A549 treated with Mapracorat at 1 μM for 4 hours (cell line): ENCODE measurements around the gene FSD2. TPM values are rescaled to one million over a fixed set of nuclear protein-coding genes. Genes with fewer than 3 reads are reported as not detected.

ENCODE experiments used
- total RNA-seq: library from RNA; stranded (reverse); fragments of 200-300 nt; extraction: Qiagen RNA extraction; gene quantifications from 5 replicates; pipeline ENCODE4 v1.2.3, GENCODE V29; 2022

The FSD2 gene, protein sequence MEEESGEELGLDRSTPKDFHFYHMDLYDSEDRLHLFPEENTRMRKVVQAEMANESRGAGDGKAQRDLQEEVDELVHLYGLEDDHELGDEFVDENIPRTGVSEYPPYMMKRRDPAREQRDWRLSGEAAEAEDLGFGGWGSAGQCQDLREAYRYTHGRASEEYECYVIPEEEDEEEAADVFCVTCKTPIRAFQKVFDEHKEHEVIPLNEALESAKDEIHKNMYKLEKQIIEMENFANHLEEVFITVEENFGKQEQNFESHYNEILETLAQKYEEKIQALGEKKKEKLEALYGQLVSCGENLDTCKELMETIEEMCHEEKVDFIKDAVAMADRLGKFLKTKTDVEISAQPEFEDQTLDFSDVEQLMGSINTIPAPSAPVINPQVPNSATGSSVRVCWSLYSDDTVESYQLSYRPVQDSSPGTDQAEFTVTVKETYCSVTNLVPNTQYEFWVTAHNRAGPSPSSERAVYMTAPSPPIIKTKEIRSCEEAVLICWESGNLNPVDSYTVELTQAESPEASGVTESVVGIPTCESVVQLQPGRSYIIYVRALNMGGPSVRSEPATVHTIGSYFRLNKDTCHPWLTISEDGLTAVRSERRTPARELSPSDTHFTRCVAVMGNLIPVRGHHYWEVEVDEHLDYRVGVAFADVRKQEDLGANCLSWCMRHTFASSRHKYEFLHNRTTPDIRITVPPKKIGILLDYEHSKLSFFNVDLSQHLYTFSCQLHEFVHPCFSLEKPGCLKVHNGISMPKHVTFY
- total RNA-seq: not detected in 5 replicates

DNA sequence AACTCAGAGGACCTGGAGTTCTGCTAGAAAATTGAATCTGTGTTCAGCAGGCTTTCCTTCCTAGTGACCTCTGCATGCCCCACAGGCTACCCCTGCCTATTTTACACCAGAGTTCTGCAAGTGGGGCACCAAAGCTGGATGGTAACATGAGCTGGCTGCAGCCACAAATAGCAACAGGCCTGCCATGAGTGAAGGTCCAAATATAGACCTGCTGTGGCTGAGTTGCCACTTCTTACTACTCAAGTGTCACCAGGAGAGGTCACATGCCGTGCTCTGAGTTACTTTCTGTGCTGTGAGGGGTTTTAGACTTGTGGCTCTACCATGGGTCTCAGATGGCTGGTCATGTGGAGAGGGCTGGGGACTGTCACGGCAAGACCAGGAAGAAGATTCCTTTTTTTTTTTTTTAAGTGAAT is at the start of gene FSD2:
Gene FSD2 (minus strand): TSS at position 76 of the 413 bp plus-strand sequence. CDS start 18,679 bp downstream, outside the sequence.

DNA sequence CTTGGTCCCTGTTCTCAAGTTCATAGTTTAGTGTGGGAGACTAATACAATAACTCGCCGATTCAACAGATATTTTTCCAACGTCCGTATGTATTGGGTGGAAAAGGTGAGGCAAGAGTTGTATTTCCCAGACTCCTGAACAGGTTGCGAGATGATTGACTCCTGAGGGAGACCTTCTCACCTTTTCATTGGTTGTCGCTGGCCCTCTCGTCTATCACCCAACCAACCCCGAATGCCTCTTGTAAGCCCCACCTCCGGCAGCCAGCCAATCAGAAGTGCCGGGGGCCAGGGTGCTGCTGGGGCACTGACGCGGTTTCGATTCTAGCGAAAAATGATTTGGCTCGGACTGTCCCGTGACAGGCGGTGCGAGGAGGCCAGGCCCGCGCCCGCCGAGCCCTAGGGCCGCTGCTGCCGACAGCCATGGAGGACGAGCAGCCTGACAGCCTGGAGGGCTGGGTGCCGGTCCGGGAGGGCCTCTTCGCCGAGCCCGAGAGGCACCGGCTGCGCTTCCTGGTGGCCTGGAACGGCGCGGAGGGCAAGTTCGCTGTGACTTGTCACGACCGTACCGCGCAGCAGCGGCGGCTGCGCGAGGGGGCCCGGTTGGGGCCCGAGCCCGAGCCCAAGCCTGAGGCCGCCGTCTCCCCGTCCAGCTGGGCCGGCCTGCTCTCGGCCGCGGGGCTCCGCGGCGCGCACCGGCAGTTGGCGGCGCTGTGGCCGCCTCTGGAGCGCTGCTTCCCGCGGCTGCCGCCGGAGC is 3.6 kb upstream of the FSD2 start, which contains the start of gene WHAMM:
Gene WHAMM (plus strand): TSS at position 321 of the 753 bp plus-strand sequence. CDS start 99 bp downstream, at position 420.

DNA sequence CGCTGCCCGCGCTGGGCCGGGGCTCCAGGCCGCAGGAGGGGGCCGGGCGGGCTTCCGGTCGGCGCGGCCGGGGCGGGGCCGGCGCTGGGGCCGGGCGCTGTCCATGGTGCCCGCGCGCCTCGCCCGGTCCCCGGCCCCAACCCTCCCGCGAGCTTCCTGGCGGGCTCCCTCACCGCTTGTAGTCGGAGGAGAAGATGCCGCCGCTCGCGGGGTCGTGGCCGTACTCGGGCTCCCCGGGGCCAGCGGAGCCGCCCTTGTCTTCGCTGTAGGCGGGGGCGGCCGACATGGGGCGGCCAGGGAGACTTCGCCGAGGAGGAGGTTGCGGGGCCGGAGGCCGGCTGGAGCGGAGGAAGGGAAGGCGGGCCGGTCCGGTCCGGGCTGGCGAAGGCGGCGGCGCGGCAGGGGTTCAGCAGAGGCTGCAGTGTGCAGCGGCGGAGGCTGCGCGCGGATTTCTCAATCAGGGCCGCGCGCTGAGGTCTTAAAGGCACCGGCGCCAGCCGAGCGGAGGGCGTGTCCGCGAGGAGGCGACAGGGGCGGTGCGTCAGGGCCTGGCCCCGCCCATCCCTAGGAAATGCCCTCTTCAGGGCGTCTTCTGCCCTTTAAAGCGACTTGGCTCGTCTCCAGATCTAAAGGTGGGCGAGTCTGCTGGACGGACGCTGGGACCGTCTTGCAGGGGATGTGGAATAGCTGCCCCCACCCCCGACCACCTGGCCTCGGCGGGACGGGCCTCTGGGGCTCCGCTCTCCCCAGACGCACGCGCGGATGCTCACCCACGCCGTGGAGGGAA is 96.3 kb downstream of the FSD2 start, which contains the start of gene AP3B2:
Gene AP3B2 (minus strand): TSS at position 455 of the 787 bp plus-strand sequence. CDS start 169 bp downstream, at position 286.

Other genes starting within 250 kb of the FSD2 start
- gene CPEB1, start 158.7 kb downstream of the FSD2 start, total RNA-seq: 2.6 to 4.0 TPM (median 3.2 TPM) in 5 replicates
- 0.39 to 1.9 TPM (median 1.0 TPM) in 5 replicates for gene AP3B2, start 96.2 kb downstream of the FSD2 start, total RNA-seq
- gene WHAMM, start 3.6 kb upstream of the FSD2 start, total RNA-seq: 6.7 to 7.4 TPM (median 6.8 TPM) in 5 replicates
- gene HOMER2, start 146.7 kb upstream of the FSD2 start, total RNA-seq: 14.0 to 17.9 TPM (median 16.8 TPM) in 5 replicates
- 41.5 to 63.9 TPM (median 42.8 TPM) in 5 replicates for gene RAMAC, start 180.1 kb upstream of the FSD2 start, total RNA-seq
- 44.6 to 50.6 TPM (median 48.6 TPM) in 5 replicates for gene C15orf40, start 205.6 kb upstream of the FSD2 start, total RNA-seq